ENCODE measurements around the gene SKIC2.
"Not testable (repeated sequence)": the region's sequence is repeated elsewhere in the genome, so short reads cannot be mapped to it uniquely, and the experiment has no call there.

Gene SKIC2

GRCh38 chr6:31958741-31959739 lies at the start of gene SKIC2, which contains the start of gene NELFE:
TSS of gene SKIC2 (plus strand) at chr6:31959175. CDS start at chr6:31959193, 18 bp downstream.
TSS of gene NELFE (minus strand) at chr6:31958971. CDS start at chr6:31958446, 525 bp downstream.
- DNase-seq, result peak; percentile 97

- DNase-seq, result not testable (repeated sequence)
Observed at GRCh38 chr6:31909298-31909697, 49.7 kb upstream of the SKIC2 start.

- DNase-seq, result no peak
Observed at GRCh38 chr6:31911826-31912585, 47.0 kb upstream of the SKIC2 start.

GRCh38 chr6:31915351-31915750 lies 43.6 kb upstream of the SKIC2 start:
- DNase-seq, result no peak

- DNase-seq, result no peak
Observed at GRCh38 chr6:31915756-31916155, 43.2 kb upstream of the SKIC2 start.

- no peak for DNase-seq
Observed at GRCh38 chr6:31918069-31918720, 40.8 kb upstream of the SKIC2 start.

- DNase-seq, result no peak
Observed at GRCh38 chr6:31919624-31920303, 39.2 kb upstream of the SKIC2 start.

- no peak for DNase-seq
Observed at GRCh38 chr6:31920811-31921210, 38.2 kb upstream of the SKIC2 start.

GRCh38 chr6:31922942-31923341 lies 36.0 kb upstream of the SKIC2 start:
- no peak for DNase-seq

- no peak for DNase-seq
Observed at GRCh38 chr6:31927242-31927862, 31.6 kb upstream of the SKIC2 start, which contains the start of gene C2. TSS of gene C2 (plus strand) at chr6:31927717. CDS start at chr6:31927753, 36 bp downstream.

- DNase-seq, result no peak
Observed at GRCh38 chr6:31927863-31928671, 30.9 kb upstream of the SKIC2 start.

GRCh38 chr6:31928672-31928939 lies 30.4 kb upstream of the SKIC2 start:
- DNase-seq, result no peak

GRCh38 chr6:31930962-31931361 lies 28.0 kb upstream of the SKIC2 start:
- no peak for DNase-seq

- not testable (repeated sequence) for DNase-seq
Observed at GRCh38 chr6:31932137-31932536, 26.8 kb upstream of the SKIC2 start.

GRCh38 chr6:31933537-31933936 lies 25.4 kb upstream of the SKIC2 start:
- DNase-seq, result no peak

- DNase-seq, result no peak
Observed at GRCh38 chr6:31935021-31935420, 24.0 kb upstream of the SKIC2 start.

GRCh38 chr6:31935823-31936222 lies 23.2 kb upstream of the SKIC2 start:
- no peak for DNase-seq

GRCh38 chr6:31940256-31940664 lies 18.7 kb upstream of the SKIC2 start:
- no peak for DNase-seq

GRCh38 chr6:31943742-31944141 lies 15.2 kb upstream of the SKIC2 start:
- DNase-seq, result no peak

GRCh38 chr6:31945154-31945506 lies 13.8 kb upstream of the SKIC2 start:
- no peak for DNase-seq

Data from NCI-H1436 (cell line).